OCI-LY3 (cell line): ENCODE measurements around the gene ERC2.

Source experiments
- H2AFZ ChIP-seq: fragments of 200-600, 300-600 bp; shearing (Covaris generic); 2 replicates; pipeline ENCODE4 v1.6.0; 2014; ENCODE audit warnings: antibody characterized with exemption, low read depth, low read length
- H3K27ac ChIP-seq: fragments of 200-600, 300-600 bp; sonication (generic); 2 replicates; pipeline ENCODE4 v1.5.1; 2014; ENCODE audit warnings: mild to moderate bottlenecking, low read length, moderate library complexity, mixed read lengths
- H3K27me3 ChIP-seq: fragments of 200-600, 300-600 bp; sonication (generic); 2 replicates; pipeline ENCODE4 v1.6.1; 2014; ENCODE audit warnings: low read depth, low read length, mixed read lengths
- H3K36me3 ChIP-seq: fragments of 200-600, 300-600 bp; sonication (generic); replicated peaks from 2 replicates; pipeline ENCODE3; 2014; ENCODE audit warnings: low read depth, low read length, mixed read lengths
- H3K4me1 ChIP-seq: fragments of 300-600, 200-600 bp; sonication (generic); 2 replicates; pipeline ENCODE4 v1.6.1; 2014; ENCODE audit warnings: low read length, mixed read lengths
- H3K4me2 ChIP-seq: fragments of 200-600, 300-600 bp; sonication (generic); 2 replicates; pipeline ENCODE4 v1.6.1; 2014; ENCODE audit warnings: low read length, mixed read lengths
- H3K4me3 ChIP-seq: fragments of 300-600, 200-600 bp; sonication (generic); 2 replicates; pipeline ENCODE4 v1.5.1; 2014; ENCODE audit warnings: antibody characterized with exemption, mild to moderate bottlenecking, low read length, moderate library complexity
- H3K79me2 ChIP-seq: fragments of 300-600, 200-600 bp; shearing (Covaris generic); 2 replicates; pipeline ENCODE4 v1.6.1; 2014; ENCODE audit warnings: mild to moderate bottlenecking, low read length, mixed read lengths
- H3K9ac ChIP-seq: fragments of 300-600, 200-600 bp; shearing (Covaris generic); 2 replicates; pipeline ENCODE4 v1.6.0; 2014; ENCODE audit warnings: mild to moderate bottlenecking, low read length, moderate library complexity
- H3K9me3 ChIP-seq: fragments of 200-600, 300-600 bp; shearing (Covaris generic); 2 replicates; pipeline ENCODE4 v1.6.1; 2014; ENCODE audit warnings: low read length, mixed read lengths; ENCODE audit not compliant: insufficient read depth
- H4K20me1 ChIP-seq: fragments of 200-600, 300-600 bp; sonication (generic); 2 replicates; pipeline ENCODE4 v1.6.1; 2016; ENCODE audit warnings: low read length, mixed read lengths; ENCODE audit not compliant: insufficient read depth
- EZH2phosphoT487 ChIP-seq: fragments of 200-600 bp; shearing (Covaris generic); IDR thresholded peaks from 2 replicates; pipeline ENCODE4 v1.6.1; 2018; ENCODE audit warnings: antibody characterized with exemption, mixed run types, low read depth
- TF ChIP-seq, protein P1 (sequence below): fragments of 200-600, 300-600 bp; sonication (generic); IDR thresholded peaks from 2 replicates; pipeline ENCODE4 v1.5.1; 2014; ENCODE audit warnings: antibody characterized with exemption, low read length, low read depth

Gene ERC2

DNA sequence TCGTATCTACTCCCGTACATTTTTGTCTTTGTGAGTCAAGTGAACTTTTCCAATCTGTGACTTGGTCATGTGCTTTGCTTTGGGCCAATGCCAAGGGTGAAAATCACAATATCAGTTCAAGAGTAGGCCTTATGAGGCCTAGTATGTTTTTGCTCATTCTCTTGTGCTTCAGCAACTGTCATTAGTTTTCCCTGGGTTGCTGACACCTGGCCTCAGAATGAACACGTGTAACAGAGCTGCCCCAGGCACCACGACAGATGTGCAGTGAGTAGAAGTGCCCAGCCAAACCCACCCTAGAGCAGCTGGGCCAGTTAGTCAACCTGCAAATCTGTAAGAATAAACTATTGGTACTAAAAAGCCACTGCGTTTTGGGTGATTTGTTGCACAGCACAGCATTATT is 520.9 kb downstream of the ERC2 start:
- Histone ChIP-seq H3K4me1 (no peaks in the 10 kb centered on the region), H3K36me3 (no peaks in the 10 kb centered on the region), H2AFZ (no peak overlapping the region), H4K20me1 (no peaks in the 10 kb centered on the region), H3K27me3 (peaks cover 5% of the 10 kb centered on the region), H3K4me3 (no peak overlapping the region), H3K79me2 (no peaks in the 10 kb centered on the region), H3K9ac (no peak overlapping the region), H3K9me3 (no peaks in the 10 kb centered on the region), H3K27ac (no peak overlapping the region), H3K4me2 (no peak overlapping the region)
- TF ChIP-seq, protein P1, sequence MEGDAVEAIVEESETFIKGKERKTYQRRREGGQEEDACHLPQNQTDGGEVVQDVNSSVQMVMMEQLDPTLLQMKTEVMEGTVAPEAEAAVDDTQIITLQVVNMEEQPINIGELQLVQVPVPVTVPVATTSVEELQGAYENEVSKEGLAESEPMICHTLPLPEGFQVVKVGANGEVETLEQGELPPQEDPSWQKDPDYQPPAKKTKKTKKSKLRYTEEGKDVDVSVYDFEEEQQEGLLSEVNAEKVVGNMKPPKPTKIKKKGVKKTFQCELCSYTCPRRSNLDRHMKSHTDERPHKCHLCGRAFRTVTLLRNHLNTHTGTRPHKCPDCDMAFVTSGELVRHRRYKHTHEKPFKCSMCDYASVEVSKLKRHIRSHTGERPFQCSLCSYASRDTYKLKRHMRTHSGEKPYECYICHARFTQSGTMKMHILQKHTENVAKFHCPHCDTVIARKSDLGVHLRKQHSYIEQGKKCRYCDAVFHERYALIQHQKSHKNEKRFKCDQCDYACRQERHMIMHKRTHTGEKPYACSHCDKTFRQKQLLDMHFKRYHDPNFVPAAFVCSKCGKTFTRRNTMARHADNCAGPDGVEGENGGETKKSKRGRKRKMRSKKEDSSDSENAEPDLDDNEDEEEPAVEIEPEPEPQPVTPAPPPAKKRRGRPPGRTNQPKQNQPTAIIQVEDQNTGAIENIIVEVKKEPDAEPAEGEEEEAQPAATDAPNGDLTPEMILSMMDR, result no peak
- TF ChIP-seq EZH2phosphoT487, result no peak

DNA sequence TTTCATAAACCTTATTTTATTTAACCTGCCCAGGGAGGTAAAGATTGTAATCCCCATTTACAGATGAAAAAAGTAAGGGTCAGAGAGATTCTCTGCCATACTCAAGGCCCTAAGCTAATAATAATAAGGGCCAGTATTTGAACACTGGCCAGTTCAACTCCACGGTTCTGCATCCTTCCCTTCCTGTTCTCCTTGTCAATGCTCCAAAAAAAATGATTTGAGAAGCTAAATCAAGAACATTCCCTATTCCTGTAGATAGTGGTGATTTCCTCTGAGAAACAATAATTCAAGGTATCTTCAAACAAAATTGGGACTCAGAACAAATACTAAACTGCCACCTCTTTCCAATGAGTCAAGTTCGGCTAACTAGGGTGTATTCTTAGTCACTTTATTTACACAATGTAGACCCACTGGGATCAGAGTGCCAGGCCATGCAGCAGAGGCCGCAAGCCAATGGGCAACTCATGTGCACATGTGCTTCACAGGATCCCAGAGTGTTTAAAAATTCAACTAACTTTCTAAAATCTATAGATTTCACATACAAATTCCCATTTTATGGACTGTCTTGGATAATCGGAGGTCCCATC is 521.6 kb downstream of the ERC2 start:
- Histone ChIP-seq H4K20me1 (no peaks in the 10 kb centered on the region), H3K27ac (no peak overlapping the region), H3K9ac (no peak overlapping the region), H3K9me3 (no peaks in the 10 kb centered on the region), H2AFZ (no peak overlapping the region), H3K4me3 (no peak overlapping the region), H3K27me3 (peaks cover 5% of the 10 kb centered on the region), H3K36me3 (no peaks in the 10 kb centered on the region), H3K4me2 (no peak overlapping the region), H3K4me1 (no peaks in the 10 kb centered on the region), H3K79me2 (no peaks in the 10 kb centered on the region)
- no peak for TF ChIP-seq EZH2phosphoT487
- TF ChIP-seq, protein P1, result no peak

DNA sequence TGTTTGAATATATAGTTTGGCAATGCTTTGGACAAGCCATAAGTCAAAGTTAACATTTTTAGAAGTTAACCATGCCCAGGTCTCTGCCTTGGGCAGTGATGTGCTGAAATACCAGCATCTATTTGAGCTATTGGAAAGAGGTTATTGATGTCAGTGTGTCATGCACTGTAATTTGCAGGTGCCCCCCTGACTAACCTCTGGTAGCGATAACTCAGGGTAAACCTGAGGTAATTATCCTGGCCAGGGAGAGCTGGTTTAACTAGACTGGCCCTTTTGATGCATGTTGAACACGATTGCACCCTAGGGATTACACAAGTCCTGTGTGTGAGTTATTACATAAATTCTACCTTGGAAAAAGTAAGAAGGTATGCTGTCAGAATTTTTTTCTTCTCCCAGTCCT is 525.4 kb downstream of the ERC2 start:
- H3K4me3 ChIP-seq, result no peak overlapping the region
- no peak overlapping the region for H3K4me2 ChIP-seq
- H3K79me2 ChIP-seq, result no peaks in the 10 kb centered on the region
- H3K36me3 ChIP-seq, result no peaks in the 10 kb centered on the region
- no peak overlapping the region for H2AFZ ChIP-seq
- H3K27me3 ChIP-seq, result peaks cover 5% of the 10 kb centered on the region
- H4K20me1 ChIP-seq, result no peaks in the 10 kb centered on the region
- H3K4me1 ChIP-seq, result no peaks in the 10 kb centered on the region
- TF ChIP-seq, protein P1, result no peak
- no peak for TF ChIP-seq EZH2phosphoT487
- no peak overlapping the region for H3K9ac ChIP-seq
- H3K9me3 ChIP-seq, result no peaks in the 10 kb centered on the region
- H3K27ac ChIP-seq, result no peak overlapping the region

DNA sequence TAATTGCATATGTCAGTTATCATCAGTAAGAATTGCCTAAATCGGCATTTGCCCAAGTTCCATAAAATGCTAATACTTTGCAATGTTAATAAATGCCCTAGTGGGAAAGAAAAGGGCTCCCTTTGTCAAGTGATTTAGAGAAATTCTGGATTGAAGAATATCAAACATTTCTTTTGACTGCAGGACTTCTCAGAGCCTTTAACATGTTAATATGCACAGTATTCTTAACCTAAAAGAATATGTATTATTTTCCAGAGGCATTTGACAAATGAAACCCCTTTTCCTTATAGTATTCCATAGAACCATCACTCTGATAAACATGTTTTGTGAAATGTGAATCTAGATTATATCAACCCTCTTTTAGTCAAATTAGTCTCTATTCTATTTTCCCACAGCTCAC is 529.0 kb downstream of the ERC2 start:
- Histone ChIP-seq H3K4me3 (no peak overlapping the region), H3K4me2 (no peak overlapping the region), H3K27ac (no peak overlapping the region), H3K27me3 (peaks cover 5% of the 10 kb centered on the region), H3K9ac (no peak overlapping the region), H4K20me1 (no peaks in the 10 kb centered on the region), H3K36me3 (no peaks in the 10 kb centered on the region), H3K4me1 (no peaks in the 10 kb centered on the region), H3K9me3 (no peaks in the 10 kb centered on the region), H2AFZ (no peak overlapping the region), H3K79me2 (no peaks in the 10 kb centered on the region)
- TF ChIP-seq, protein P1, result no peak
- TF ChIP-seq EZH2phosphoT487, result no peak
